K562 (cell line): ENCODE data around the gene ENDOU. TPM values are rescaled to one million over a fixed set of nuclear protein-coding genes. Genes with fewer than 3 reads are reported as not detected.
A peak's percentile ranks its signal among the peaks of the same experiment; 100 is the strongest.

Experiments
- ARHGAP35 ChIP-seq: fragments of 450-650 bp; IDR thresholded peaks from 2 replicates; pipeline ENCODE4 v1.6.1; 2018; ENCODE audit not compliant: partially characterized antibody
- BRCA1 ChIP-seq, 2 experiments: fragments of 450-650 bp in 1 of 2; sonication (generic) in 1 of 2; formaldehyde crosslinking in 1 of 2; IDR thresholded peaks; 2 replicates each; pipeline versions ENCODE4 v1.5.0 to v1.6.1; 2017 to 2020; ENCODE audit warnings: mild to moderate bottlenecking in 1 of 2, missing genetic modification reagents in 1 of 2
- EZH2 ChIP-seq: IDR thresholded peaks from 2 replicates; pipeline ENCODE4 v1.6.1; 2012; ENCODE audit warnings: low read depth, mild to moderate bottlenecking, inconsistent platforms, low read length, borderline replicate concordance
- GTF2F1 ChIP-seq: IDR thresholded peaks from 2 replicates; pipeline ENCODE4 v1.6.1; 2011; ENCODE audit warnings: low read depth, low read length, improper control_type of control experiment
- HIVEP1 ChIP-seq: fragments of 250-450 bp; sonication (Bioruptor Pico); IDR thresholded peaks from 2 replicates; pipeline ENCODE4 v1.4.0; 2020; ENCODE audit warnings: mild to moderate bottlenecking
- NBN ChIP-seq: fragments of 450-650 bp; IDR thresholded peaks from 2 replicates; pipeline ENCODE4 v1.6.1; 2016; ENCODE audit warnings: low read depth, mild to moderate bottlenecking
- NR2C1 ChIP-seq, 2 experiments: fragments of 450-650 bp; IDR thresholded peaks; 2 replicates each; pipeline ENCODE4 v1.6.1; 2017; ENCODE audit warnings: mild to moderate bottlenecking in 2 of 2, antibody characterized with exemption in 1 of 2, inconsistent platforms in 1 of 2, missing compliant biosample characterization in 1 of 2, missing genetic modification characterization in 1 of 2
- POLR3G ChIP-seq: IDR thresholded peaks from 2 replicates; pipeline ENCODE4 v1.6.1; 2011; ENCODE audit not compliant: insufficient read length, insufficient replicate concordance; ENCODE audit errors: extremely low read depth
- PYGO2 ChIP-seq: fragments of 450-650 bp; IDR thresholded peaks from 2 replicates; pipeline ENCODE4 v1.6.1; 2016; ENCODE audit warnings: mild to moderate bottlenecking, missing genetic modification characterization, moderate library complexity, missing compliant biosample characterization
- SPI1 ChIP-seq: IDR thresholded peaks from 2 replicates; pipeline ENCODE4 v1.6.1; 2011; ENCODE audit warnings: low read depth, low read length, control low read depth, borderline replicate concordance
- SRSF3 ChIP-seq: fragments of 200-400 bp; formaldehyde crosslinking; IDR thresholded peaks from 2 replicates; pipeline ENCODE4 v1.6.1; 2016; ENCODE audit warnings: mild to moderate bottlenecking, low read length, moderate library complexity; ENCODE audit not compliant: insufficient read depth
- THRAP3 ChIP-seq: fragments of 450-650 bp; IDR thresholded peaks from 2 replicates; pipeline ENCODE4 v1.6.1; 2016; ENCODE audit warnings: mild to moderate bottlenecking, inconsistent platforms, borderline replicate concordance
- TSC22D4 ChIP-seq: fragments of 450-650 bp; IDR thresholded peaks from 2 replicates; pipeline ENCODE4 v1.6.1; 2016; ENCODE audit warnings: missing genetic modification characterization, missing biosample characterization, control low read depth
- USF1 ChIP-seq: sonication (generic); formaldehyde crosslinking; IDR thresholded peaks from 2 replicates; pipeline ENCODE4 v1.9.0; 2022; ENCODE audit warnings: mild to moderate bottlenecking, missing genetic modification reagents
- ZNF140 ChIP-seq: fragments of 250-450 bp; sonication (Bioruptor Pico); IDR thresholded peaks from 2 replicates; pipeline ENCODE4 v1.8.0; 2021; ENCODE audit warnings: moderate library complexity, mild to moderate bottlenecking, inconsistent platforms
- ZNF57 ChIP-seq: fragments of 450-650 bp; formaldehyde crosslinking; IDR thresholded peaks from 2 replicates; pipeline ENCODE4 v1.4.0; 2020; ENCODE audit warnings: mild to moderate bottlenecking, moderate library complexity
- ZNF79 ChIP-seq: fragments of 250-450 bp; sonication (Bioruptor Pico); IDR thresholded peaks from 2 replicates; pipeline ENCODE4 v1.4.0; 2020; ENCODE audit warnings: low read depth, mild to moderate bottlenecking, moderate library complexity
- ZSCAN32 ChIP-seq: fragments of 450-650 bp; formaldehyde crosslinking; IDR thresholded peaks from 2 replicates; pipeline ENCODE4 v1.4.0; 2020; ENCODE audit warnings: mild to moderate bottlenecking, moderate library complexity
- polyA plus RNA-seq, 8 experiments: library from polyadenylated mRNA; depleted of rRNA in 4 of 8; stranded (reverse) in 5 of 8; unstranded in 3 of 8; fragments of >200 nt; fragmentation: Nextera tagmentation in 2 of 8; fragmentation: Illumina TruSeq in 1 of 8; extraction: Ambion mirVana in 2 of 8; extraction: Trizol in 1 of 8; gene quantifications; 2 replicates each; pipeline versions ENCODE4 v1.2.1 to v1.2.3, GENCODE V29; 2011 to 2014; ENCODE audit warnings: inconsistent platforms in 1 of 8, missing spikeins in 1 of 8
- total RNA-seq, 7 experiments: library from RNA; depleted of rRNA in 6 of 7; stranded (reverse); fragments of >200 nt in 6 of 7; fragmentation: Illumina TruSeq in 2 of 7; extraction: Trizol in 2 of 7; gene quantifications; 2 replicates each; pipeline versions ENCODE4 v1.2.1 to v1.2.3, GENCODE V29; 2011 to 2021; ENCODE audit warnings: low replicate concordance in 1 of 7
- TF ChIP-seq, protein P1 (sequence below): fragments of 200-800 bp; sonication (Bioruptor generic); IDR thresholded peaks from 2 replicates; pipeline ENCODE4 v1.6.1; 2016; ENCODE audit warnings: missing genetic modification characterization, missing compliant biosample characterization

ENDOU gene
- total and polyA plus RNA-seq, 9 of the 15 experiments (the other 6 are each of a cell fraction or from before 2014, with no cell fraction given), result 0.03 TPM; not detected in 8

DNA sequence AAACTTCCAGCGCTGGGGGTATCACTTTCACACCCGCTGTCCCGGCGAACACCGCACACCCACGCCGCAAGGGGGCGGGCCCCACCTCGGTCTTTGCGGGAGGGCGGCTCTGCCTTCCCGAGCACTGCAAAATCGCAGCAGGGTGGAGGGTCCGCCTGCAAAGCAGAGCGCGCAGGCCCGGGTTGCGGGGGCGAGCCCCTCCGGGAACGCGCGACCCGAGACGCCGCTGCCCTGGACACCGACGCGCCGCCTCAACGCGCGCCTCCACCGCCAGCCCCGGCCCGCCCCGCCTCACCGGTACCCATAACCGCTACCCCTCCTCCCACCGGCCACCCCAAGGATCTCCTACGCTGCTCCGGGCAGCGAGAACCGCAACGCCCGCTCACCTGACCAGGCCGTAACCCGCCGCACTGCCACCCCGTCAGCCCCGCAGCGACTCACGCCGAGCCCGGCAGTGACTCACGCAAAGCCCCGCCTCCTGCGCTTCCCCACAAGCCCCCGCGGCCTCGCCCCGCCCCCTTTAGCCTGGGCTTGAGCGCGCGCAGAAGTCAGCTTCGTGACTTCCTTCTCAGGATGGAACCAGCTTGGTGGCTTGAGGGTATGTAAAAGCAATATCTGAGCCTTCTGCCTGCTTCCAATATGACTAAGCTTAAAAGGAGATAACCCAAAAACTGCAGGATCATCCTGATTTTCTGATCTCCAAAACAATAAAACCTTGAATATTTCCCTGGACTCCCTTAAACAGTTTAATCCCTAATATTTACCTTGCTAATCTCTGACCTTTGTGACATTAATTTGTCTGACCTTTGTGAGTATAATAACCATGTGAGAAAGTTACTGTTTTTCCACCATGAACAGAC lies 19.5 kb downstream of the ENDOU start, which contains the start of gene RPAP3 (continued):
- TF ChIP-seq NR2C1 (IDR thresholded peaks at IDR 0.05) (no peak), NR2C1 (tag; IDR thresholded peaks at IDR 0.05) (no peak), POLR3G (no peak), EZH2 (no peak), HIVEP1 (no peak), NBN (no peak), SPI1 (peak; percentile 71), BRCA1 (IDR thresholded peaks at IDR 0.05) (no peak), BRCA1 (CRISPR knock-in tag; IDR thresholded peaks at IDR 0.05) (no peak), TSC22D4 (tag) (no peak), USF1 (peak; percentile 42; the same call in 1 of the 2 replicates), ZNF57 (CRISPR knock-in tag) (no peak), SRSF3 (no peak), ARHGAP35 (no peak), ZSCAN32 (CRISPR knock-in tag) (no peak), GTF2F1 (no peak), ZNF140 (CRISPR knock-in tag) (no peak), THRAP3 (no peak), ZNF79 (CRISPR knock-in tag) (no peak), PYGO2 (tag) (no peak)
- TF ChIP-seq, protein P1, sequence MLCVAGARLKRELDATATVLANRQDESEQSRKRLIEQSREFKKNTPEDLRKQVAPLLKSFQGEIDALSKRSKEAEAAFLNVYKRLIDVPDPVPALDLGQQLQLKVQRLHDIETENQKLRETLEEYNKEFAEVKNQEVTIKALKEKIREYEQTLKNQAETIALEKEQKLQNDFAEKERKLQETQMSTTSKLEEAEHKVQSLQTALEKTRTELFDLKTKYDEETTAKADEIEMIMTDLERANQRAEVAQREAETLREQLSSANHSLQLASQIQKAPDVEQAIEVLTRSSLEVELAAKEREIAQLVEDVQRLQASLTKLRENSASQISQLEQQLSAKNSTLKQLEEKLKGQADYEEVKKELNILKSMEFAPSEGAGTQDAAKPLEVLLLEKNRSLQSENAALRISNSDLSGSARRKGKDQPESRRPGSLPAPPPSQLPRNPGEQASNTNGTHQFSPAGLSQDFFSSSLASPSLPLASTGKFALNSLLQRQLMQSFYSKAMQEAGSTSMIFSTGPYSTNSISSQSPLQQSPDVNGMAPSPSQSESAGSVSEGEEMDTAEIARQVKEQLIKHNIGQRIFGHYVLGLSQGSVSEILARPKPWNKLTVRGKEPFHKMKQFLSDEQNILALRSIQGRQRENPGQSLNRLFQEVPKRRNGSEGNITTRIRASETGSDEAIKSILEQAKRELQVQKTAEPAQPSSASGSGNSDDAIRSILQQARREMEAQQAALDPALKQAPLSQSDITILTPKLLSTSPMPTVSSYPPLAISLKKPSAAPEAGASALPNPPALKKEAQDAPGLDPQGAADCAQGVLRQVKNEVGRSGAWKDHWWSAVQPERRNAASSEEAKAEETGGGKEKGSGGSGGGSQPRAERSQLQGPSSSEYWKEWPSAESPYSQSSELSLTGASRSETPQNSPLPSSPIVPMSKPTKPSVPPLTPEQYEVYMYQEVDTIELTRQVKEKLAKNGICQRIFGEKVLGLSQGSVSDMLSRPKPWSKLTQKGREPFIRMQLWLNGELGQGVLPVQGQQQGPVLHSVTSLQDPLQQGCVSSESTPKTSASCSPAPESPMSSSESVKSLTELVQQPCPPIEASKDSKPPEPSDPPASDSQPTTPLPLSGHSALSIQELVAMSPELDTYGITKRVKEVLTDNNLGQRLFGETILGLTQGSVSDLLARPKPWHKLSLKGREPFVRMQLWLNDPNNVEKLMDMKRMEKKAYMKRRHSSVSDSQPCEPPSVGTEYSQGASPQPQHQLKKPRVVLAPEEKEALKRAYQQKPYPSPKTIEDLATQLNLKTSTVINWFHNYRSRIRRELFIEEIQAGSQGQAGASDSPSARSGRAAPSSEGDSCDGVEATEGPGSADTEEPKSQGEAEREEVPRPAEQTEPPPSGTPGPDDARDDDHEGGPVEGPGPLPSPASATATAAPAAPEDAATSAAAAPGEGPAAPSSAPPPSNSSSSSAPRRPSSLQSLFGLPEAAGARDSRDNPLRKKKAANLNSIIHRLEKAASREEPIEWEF (CRISPR knock-in tag), result no peak
